H1 (cell line): Measurements from ENCODE around the gene CPED1. TPM values are rescaled to one million over a fixed set of nuclear protein-coding genes. Genes with fewer than 3 reads are reported as not detected.

Experiments
- CTCF ChIA-PET: fragments of 300-600 bp; sonication (Branson Sonifier 250); formaldehyde crosslinking; loops from one replicate; lab custom pipeline; 2021; ENCODE audit not compliant: partially characterized antibody; lab: Charles Lee
- POLR2A ChIA-PET: fragments of 300-600 bp; sonication (Branson Sonifier 250); formaldehyde crosslinking; loops from one replicate; lab custom pipeline; 2021; ENCODE audit warnings: inconsistent platforms; ENCODE audit not compliant: partially characterized antibody; lab: Charles Lee
- DNase-seq, 2 experiments: peaks; one replicate each; pipeline versions ENCODE4 v3.0.0 to v3.0.0-alpha.2; 2010 to 2022; ENCODE audit warnings: low spot score in 2 of 2, low read depth in 1 of 2, mixed read lengths in 1 of 2
- FAIRE-seq: peaks from 2 replicates; lab custom pipeline; 2011; peaks lifted over from hg19 to GRCh38; lab: Jason Lieb, UNC
- H2AFZ ChIP-seq: 2 replicates; pipeline ENCODE4 v1.8.1; 2012; ENCODE audit warnings: low read length, inconsistent platforms
- H2AK5ac ChIP-seq: 2 replicates; pipeline ENCODE4 v1.6.1; 2013; ENCODE audit warnings: low read depth, low read length
- H2BK120ac ChIP-seq: replicated peaks from 2 replicates; pipeline ENCODE3; 2013; ENCODE audit warnings: low read depth, low read length, inconsistent platforms
- H2BK12ac ChIP-seq: 2 replicates; pipeline ENCODE4 v1.6.1; 2013; ENCODE audit warnings: low read depth, low read length
- H2BK15ac ChIP-seq: 2 replicates; pipeline ENCODE4 v1.6.1; 2013; ENCODE audit warnings: low read length
- H2BK20ac ChIP-seq: 2 replicates; pipeline ENCODE4 v1.6.1; 2013; ENCODE audit warnings: low read length
- H2BK5ac ChIP-seq: 2 replicates; pipeline ENCODE4 v1.6.1; 2013; ENCODE audit warnings: low read depth, low read length
- H3K14ac ChIP-seq: 2 replicates; pipeline ENCODE4 v1.6.1; 2013; ENCODE audit warnings: inconsistent platforms; ENCODE audit not compliant: insufficient read length
- H3K18ac ChIP-seq: 2 replicates; pipeline ENCODE4 v1.6.1; 2013; ENCODE audit warnings: low read length; ENCODE audit errors: extremely low read depth
- H3K23ac ChIP-seq: 2 replicates; pipeline ENCODE4 v1.6.1; 2013; ENCODE audit warnings: inconsistent platforms; ENCODE audit not compliant: insufficient read length
- H3K23me2 ChIP-seq: 2 replicates; pipeline ENCODE4 v1.6.1; 2013; ENCODE audit warnings: low read depth, low read length
- H3K27ac ChIP-seq: 2 replicates; pipeline ENCODE4 v1.6.1; 2011; ENCODE audit warnings: low read depth, low read length, inconsistent platforms
- H3K27me3 ChIP-seq, 4 experiments: replicated peaks in 1 of 4; 1 replicate in 1 of 4; 2 replicates in 3 of 4; pipeline versions ENCODE4 v1.6.1 to v1.8.1; 2011 to 2013; ENCODE audit warnings: low read length in 3 of 4, mild to moderate bottlenecking in 3 of 4, inconsistent platforms in 2 of 4, mixed read lengths in 2 of 4, moderate library complexity in 1 of 4; ENCODE audit not compliant: control insufficient read depth in 3 of 4, insufficient read depth in 3 of 4; ENCODE audit errors: extremely low read depth in 1 of 4
- H3K36me3 ChIP-seq, 4 experiments: 2 replicates each; pipeline versions ENCODE4 v1.6.1 to v1.8.1; 2011 to 2013; ENCODE audit warnings: mild to moderate bottlenecking in 4 of 4, low read length in 3 of 4, moderate library complexity in 2 of 4, control low read depth in 1 of 4, inconsistent platforms in 1 of 4; ENCODE audit not compliant: insufficient read depth in 4 of 4, control insufficient read depth in 2 of 4
- H3K4ac ChIP-seq: replicated peaks from 2 replicates; pipeline ENCODE3; 2013; ENCODE audit warnings: low read length, low read depth, mixed read lengths, inconsistent platforms; ENCODE audit not compliant: insufficient read length
- H3K4me1 ChIP-seq, 4 experiments: replicated peaks in 1 of 4; 1 replicate in 1 of 4; 2 replicates in 3 of 4; pipeline versions ENCODE4 v1.6.1 to v1.8.1; 2011 to 2013; ENCODE audit warnings: low read length in 3 of 4, inconsistent platforms in 2 of 4, mixed read lengths in 1 of 4; ENCODE audit not compliant: insufficient read depth in 4 of 4, control insufficient read depth in 3 of 4
- H3K4me2 ChIP-seq, 2 experiments: 2 replicates each; pipeline versions ENCODE4 v1.6.1 to v1.8.1; 2011 to 2013; ENCODE audit warnings: low read depth in 2 of 2, low read length in 2 of 2, control low read depth in 1 of 2, inconsistent platforms in 1 of 2, mild to moderate bottlenecking in 1 of 2; ENCODE audit not compliant: insufficient read depth in 1 of 2
- H3K4me3 ChIP-seq, 4 experiments: fragments of 200-600, 300-600 bp in 1 of 4; sonication (generic), shearing (Covaris generic), sonication (Bioruptor Twin) in 1 of 4; 2 replicates each; pipeline versions ENCODE4 v1.5.1 to v1.8.1; 2011 to 2016; ENCODE audit warnings: low read length in 4 of 4, low read depth in 3 of 4, control low read depth in 2 of 4, inconsistent platforms in 2 of 4, mild to moderate bottlenecking in 2 of 4, mixed read lengths in 1 of 4, moderate library complexity in 1 of 4; ENCODE audit not compliant: insufficient read depth in 2 of 4; ENCODE audit errors: extremely low read depth in 1 of 4
- H3K56ac ChIP-seq: replicated peaks from 2 replicates; pipeline ENCODE3; 2013; ENCODE audit warnings: low read depth, mild to moderate bottlenecking, mixed read lengths, low read length, inconsistent platforms; ENCODE audit not compliant: insufficient read length
- H3K79me1 ChIP-seq: 2 replicates; pipeline ENCODE4 v1.6.1; 2013; ENCODE audit warnings: low read depth, low read length, control low read depth
- H3K79me2 ChIP-seq, 2 experiments: 2 replicates each; pipeline versions ENCODE4 v1.6.1 to v1.8.1; 2012 to 2013; ENCODE audit warnings: low read length in 2 of 2, mild to moderate bottlenecking in 2 of 2, inconsistent platforms in 1 of 2; ENCODE audit not compliant: insufficient read depth in 2 of 2, control insufficient read depth in 1 of 2
- H3K9ac ChIP-seq, 4 experiments: replicated peaks in 1 of 4; 1 replicate in 1 of 4; 2 replicates in 3 of 4; pipeline versions ENCODE4 v1.6.1 to v1.8.1; 2011 to 2013; ENCODE audit warnings: low read depth in 3 of 4, low read length in 3 of 4, control low read depth in 2 of 4, mild to moderate bottlenecking in 2 of 4, moderate library complexity in 2 of 4, inconsistent platforms in 1 of 4; ENCODE audit errors: extremely low read depth in 1 of 4
- H3K9me3 ChIP-seq, 2 experiments: 2 replicates each; pipeline versions ENCODE4 v1.6.1 to v1.8.1; 2012 to 2013; ENCODE audit warnings: mild to moderate bottlenecking in 2 of 2, moderate library complexity in 2 of 2, control low read depth in 1 of 2, inconsistent platforms in 1 of 2, low read depth in 1 of 2, low read length in 1 of 2, mixed read lengths in 1 of 2; ENCODE audit not compliant: insufficient read depth in 2 of 2
- H4K20me1 ChIP-seq, 2 experiments: replicated peaks in 1 of 2; 2 replicates each; pipeline versions ENCODE3 to v1.8.1; 2011 to 2013; ENCODE audit warnings: inconsistent platforms in 2 of 2, low read length in 2 of 2, mild to moderate bottlenecking in 1 of 2; ENCODE audit not compliant: insufficient read depth in 2 of 2, control insufficient read depth in 1 of 2
- H4K5ac ChIP-seq: 2 replicates; pipeline ENCODE4 v1.6.1; 2013; ENCODE audit warnings: low read length, low read depth, mixed read lengths, inconsistent platforms; ENCODE audit not compliant: insufficient read length
- H4K8ac ChIP-seq: 2 replicates; pipeline ENCODE4 v1.8.0; 2013; ENCODE audit warnings: mild to moderate bottlenecking, moderate library complexity, low read length, inconsistent platforms; ENCODE audit not compliant: insufficient read depth; ENCODE audit errors: extremely low read depth
- H4K91ac ChIP-seq: replicated peaks from 2 replicates; pipeline ENCODE3; 2013; ENCODE audit warnings: low read length, mixed read lengths, inconsistent platforms; ENCODE audit not compliant: insufficient read length
- GTF2F1 ChIP-seq: IDR thresholded peaks from 2 replicates; pipeline ENCODE4 v1.6.1; 2012; ENCODE audit warnings: low read depth, low read length, improper control_type of control experiment, borderline replicate concordance
- KDM1A ChIP-seq: fragments of 200-600, 300-600 bp; sonication (generic); IDR thresholded peaks from 2 replicates; pipeline ENCODE4 v1.7.1; 2016; ENCODE audit warnings: mild to moderate bottlenecking, low read length, borderline replicate concordance
- KDM5A ChIP-seq: fragments of 200-600 bp; IDR thresholded peaks from 2 replicates; pipeline ENCODE4 v1.7.1; 2012; ENCODE audit warnings: mild to moderate bottlenecking, low read length, inconsistent platforms, mixed read lengths
- POLR2AphosphoS5 ChIP-seq: IDR thresholded peaks from 2 replicates; pipeline ENCODE4 v1.6.1; 2011; ENCODE audit warnings: low read depth, low read length
- SAP30 ChIP-seq: fragments of 300-600 bp; sonication (generic); IDR thresholded peaks from 2 replicates; pipeline ENCODE4 v1.7.1; 2012; ENCODE audit warnings: low read length, moderate library complexity, mild to moderate bottlenecking, inconsistent platforms; ENCODE audit not compliant: insufficient read depth, insufficient replicate concordance
- SP4 ChIP-seq: IDR thresholded peaks from 2 replicates; pipeline ENCODE4 v1.6.1; 2012; ENCODE audit warnings: low read length, inconsistent platforms
- WGBS, 2 experiments: shearing (Covaris generic) in 1 of 2; methylation state at CpG; one replicate each; pipeline versions ENCODE4 v1.1.6 to v1.1.7; 2013 to 2015; ENCODE audit warnings: low lambda C conversion rate in 2 of 2, mixed read lengths in 2 of 2, inconsistent platforms in 1 of 2, low coverage in 1 of 2, missing lambda C conversion rate in 1 of 2; ENCODE audit not compliant: insufficient replicate concordance in 2 of 2, insufficient coverage in 1 of 2, insufficient read length in 1 of 2; ENCODE audit errors: extremely low coverage in 1 of 2, missing lambda C conversion rate in 1 of 2; 5-methylcytosine and 5-hydroxymethylcytosine counted together
- polyA plus RNA-seq, 7 experiments: library from polyadenylated mRNA; depleted of rRNA in 3 of 7; stranded (reverse) in 5 of 7; unstranded in 2 of 7; fragments of >200 nt in 5 of 7; fragments of 200-250 nt in 2 of 7; gene quantifications; 1 replicate in 5 of 7; 2 replicates in 1 of 7; 4 replicates in 1 of 7; pipeline versions ENCODE4 v1.2.1 to v1.2.3, GENCODE V29; 2011 to 2013; ENCODE audit warnings: missing spikeins in 2 of 7, mixed read lengths in 2 of 7
- total RNA-seq: library from RNA; stranded (reverse); fragmentation: NEBNext Ultra II Directional; extraction: Animal tissue kit (Norgen Biotek cat#: 25700); gene quantifications from 2 replicates; pipeline ENCODE4 v1.2.1, GENCODE V29; 2021

CPED1 gene
- total and polyA plus RNA-seq, 2 of the 8 experiments (the other 6 are each of a cell fraction or from before 2014, with no cell fraction given), result 0.08 to 0.39 TPM

- Histone ChIP-seq H3K27me3 (no peaks in the 10 kb centered on the region), H3K27ac (no peak overlapping the region), H3K23ac (no peak overlapping the region), H2BK120ac (no peak overlapping the region), H3K18ac (no peak overlapping the region), H2AFZ (no peak overlapping the region), H3K79me1 (no peaks in the 10 kb centered on the region), H3K9ac (no peak overlapping the region), H3K9me3 (peaks cover 10 to 15% of the 10 kb centered on the region in 2 experiments; a peak in 3 of 4 replicates), H4K5ac (no peak overlapping the region), H4K91ac (no peak overlapping the region), H3K4me1 (0 out of 7 replicates have a peak, but pooled peaks cover 0 to 4% (median 0%) of the 10 kb centered on the region in 4 experiments), H4K20me1 (no peaks in the 10 kb centered on the region), H3K4ac (no peak overlapping the region), H2BK20ac (no peak overlapping the region), H3K4me2 (no peak overlapping the region), H3K56ac (no peak overlapping the region), H3K23me2 (no peaks in the 10 kb centered on the region), H3K36me3 (no peaks in the 10 kb centered on the region; a peak in 1 of 8 replicates), H2BK5ac (no peak overlapping the region), H3K4me3 (no peak overlapping the region), H2BK12ac (no peak overlapping the region), H4K8ac (no peak overlapping the region), H3K79me2 (no peaks in the 10 kb centered on the region), H2BK15ac (no peak overlapping the region), H2AK5ac (no peak overlapping the region), H3K14ac (no peak overlapping the region)
- DNase-seq (no peak), FAIRE-seq (no peak)
- ChIA-PET CTCF (interaction anchor here (1.2 kb wide), 1 partner anchor 13 kb away, joined by 3 read pairs; no protein-coding TSS in a partner anchor), POLR2A (no interaction called here)
- WGBS, 2 experiments, result 100% methylated on average over 1 of the region's 1 CpG; no CpG with 5 or more reads in 1 of the 2 experiments
- TF ChIP-seq SAP30 (no peak), KDM1A (no peak), KDM5A (no peak), SP4 (no peak), POLR2AphosphoS5 (no peak), GTF2F1 (no peak)
These were observed 292.1 kb downstream of the CPED1 start for GRCh38 chr7:121280656-121281055.
